ENCODE measurements around the gene ATP8A2.

ATP8A2 gene

DNA sequence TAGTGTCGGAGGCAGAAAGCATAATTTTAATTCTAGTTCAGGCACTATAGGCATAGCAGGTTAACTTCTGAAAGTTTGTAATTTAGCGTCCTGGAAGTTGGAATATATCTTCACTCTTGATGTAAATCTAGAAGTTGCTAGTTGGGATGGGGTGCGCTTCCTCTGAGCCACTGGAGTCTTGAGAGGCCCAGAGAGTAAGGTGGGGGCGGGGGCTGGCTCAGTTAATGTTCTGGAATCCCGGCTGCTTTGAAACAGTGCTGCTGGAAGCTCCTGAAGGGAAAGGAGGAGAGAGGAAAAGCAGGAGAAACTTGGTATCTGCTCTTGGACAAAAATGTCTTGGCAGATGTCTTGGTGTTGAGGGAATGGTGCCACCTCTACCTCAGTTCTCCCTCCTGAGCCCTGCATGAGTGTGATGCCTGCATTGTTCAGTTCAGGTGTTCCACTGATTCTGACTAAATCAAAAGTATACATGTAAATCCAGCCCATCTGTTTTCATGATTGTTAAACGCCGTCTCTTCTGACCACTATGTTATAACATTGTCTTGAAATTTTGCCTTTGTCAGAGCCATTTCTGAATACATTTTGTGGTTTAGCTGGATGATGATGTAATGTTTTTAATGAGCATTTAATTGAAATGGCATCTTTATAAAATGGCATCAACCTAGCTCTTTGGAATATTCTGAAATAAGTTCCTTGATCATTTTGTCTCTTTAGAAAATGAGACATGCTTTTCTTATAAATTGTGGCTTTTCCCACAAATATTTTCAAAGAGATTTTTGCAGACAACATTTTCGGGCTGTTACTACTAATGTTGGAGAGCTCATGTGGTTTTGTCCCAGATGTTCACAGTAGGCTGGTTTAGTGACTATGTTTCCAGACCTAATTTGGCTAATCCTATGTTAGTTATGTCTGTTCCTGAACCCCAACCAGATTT is 477.3 kb downstream of the ATP8A2 start:
- peak in 1 of 2 experiments; percentile 10 for DNase-seq (ENCODE audit: low read depth in 2 of 2)

DNA sequence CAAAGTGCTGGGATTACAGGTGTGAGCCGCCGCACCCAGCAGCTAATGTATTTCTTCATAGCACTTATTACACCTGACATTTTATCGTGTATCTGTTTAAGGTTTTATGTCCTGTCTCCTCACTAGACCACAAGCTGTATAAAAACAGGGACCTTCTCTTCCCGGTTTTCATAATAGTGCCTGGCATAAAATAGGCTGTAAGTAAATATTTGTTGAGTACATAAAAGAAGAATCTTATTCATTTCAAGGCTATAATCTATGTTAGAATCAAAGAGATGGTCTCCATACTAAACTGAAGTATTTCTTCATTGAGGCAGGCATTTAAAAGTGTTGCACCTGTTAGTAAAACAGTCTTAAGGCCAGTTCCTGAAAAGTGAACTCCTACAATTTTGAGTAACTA is 486.1 kb downstream of the ATP8A2 start:
- DNase-seq (ENCODE audit: low read depth in 2 of 2): no peak

DNA sequence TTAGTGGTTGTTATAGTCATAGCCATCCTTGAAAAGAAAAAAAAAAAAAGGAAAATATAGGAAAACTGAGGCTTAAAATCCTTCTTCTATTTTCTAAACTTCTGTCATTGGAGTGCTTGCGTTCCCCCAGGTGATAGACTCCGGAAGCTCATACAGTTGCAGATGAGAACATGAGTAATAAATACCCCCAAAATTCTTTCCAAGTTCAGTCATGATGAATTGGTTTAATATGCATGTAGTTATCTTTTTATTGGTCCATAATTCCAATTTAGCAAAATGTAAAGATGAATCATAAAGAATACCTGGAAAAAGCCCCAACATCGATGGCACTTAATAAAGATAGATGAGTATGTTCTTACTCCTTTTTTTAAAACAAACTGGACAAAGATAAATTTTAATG is 487.8 kb downstream of the ATP8A2 start:
- no peak for DNase-seq (ENCODE audit: low read depth in 2 of 2)

- DNase-seq (ENCODE audit: low read depth in 2 of 2): no peak
Observed at GRCh38 chr13:25860265-25860664, 488.5 kb downstream of the ATP8A2 start.

- DNase-seq (ENCODE audit: low read depth in 2 of 2): peak; percentile 20 to 25
Observed at GRCh38 chr13:25860862-25861261, 489.1 kb downstream of the ATP8A2 start.

GRCh38 chr13:25862156-25862555 is 490.4 kb downstream of the ATP8A2 start:
- no peak for DNase-seq (ENCODE audit: low read depth in 2 of 2)

DNA sequence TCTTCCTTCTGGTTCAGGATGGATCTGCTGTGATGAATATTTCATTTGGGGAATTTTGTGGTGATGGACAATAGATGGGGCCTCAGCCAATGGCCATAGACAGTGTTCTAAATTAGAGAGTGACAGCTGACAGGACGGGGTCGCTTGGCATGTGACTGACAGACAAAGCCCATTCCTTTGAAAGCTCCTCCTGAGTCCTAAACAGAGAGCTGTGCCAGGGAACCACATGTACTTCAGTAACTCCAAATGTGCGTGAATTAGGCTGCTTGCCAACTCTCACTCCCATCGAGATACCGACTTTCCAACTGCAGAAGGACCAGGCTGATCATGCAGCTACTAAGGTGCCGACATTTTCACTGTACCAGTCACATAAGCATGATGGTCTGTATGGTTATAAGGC is 492.3 kb downstream of the ATP8A2 start:
- DNase-seq (ENCODE audit: low read depth in 2 of 2): no peak

- no peak for DNase-seq (ENCODE audit: low read depth in 2 of 2)
Observed at GRCh38 chr13:25864936-25865335, 493.2 kb downstream of the ATP8A2 start.

DNA sequence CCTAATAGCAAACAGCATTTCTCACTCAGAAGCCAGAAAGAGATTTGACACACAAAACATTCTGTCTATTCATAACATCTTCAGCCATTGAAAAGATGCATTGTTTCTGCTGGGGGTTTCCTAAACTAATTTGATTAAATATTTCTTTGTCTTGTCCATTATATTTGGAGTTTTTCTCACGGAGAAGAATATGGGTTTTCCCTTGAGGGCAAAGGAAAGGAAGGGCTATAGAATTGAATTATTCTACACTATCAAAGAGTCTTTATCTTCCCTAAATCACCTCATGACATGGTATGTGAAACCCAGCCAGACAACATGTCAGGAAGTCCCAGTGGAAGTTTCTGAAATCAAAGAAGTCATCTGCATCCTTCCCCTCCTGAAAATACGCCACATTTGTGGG is 493.6 kb downstream of the ATP8A2 start:
- no peak for DNase-seq (ENCODE audit: low read depth in 2 of 2)

GRCh38 chr13:25867038-25867437 is 495.3 kb downstream of the ATP8A2 start:
- no peak for DNase-seq (ENCODE audit: low read depth in 2 of 2)

GRCh38 chr13:25868490-25868889 is 496.7 kb downstream of the ATP8A2 start:
- DNase-seq (ENCODE audit: low read depth in 2 of 2): no peak

DNA sequence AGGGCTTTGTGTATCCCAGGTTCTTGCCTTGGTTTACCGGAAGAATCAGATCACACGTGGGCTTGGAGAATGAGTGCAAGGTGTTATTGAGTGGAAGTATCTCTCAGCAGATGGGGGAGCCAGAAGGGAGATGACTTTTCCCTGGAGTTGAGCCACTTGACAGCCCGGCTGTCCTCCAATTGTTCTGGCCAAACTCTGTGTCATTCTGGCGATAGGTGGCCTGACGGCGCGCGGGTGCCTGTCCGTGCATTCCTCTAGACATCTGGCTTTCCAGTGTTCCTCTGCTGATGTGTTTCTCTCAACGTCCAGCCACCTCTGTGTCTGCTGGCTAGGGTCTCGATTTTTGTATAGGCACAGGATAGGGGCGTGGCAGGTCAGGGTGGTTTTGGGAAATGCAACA is 498.2 kb downstream of the ATP8A2 start:
- DNase-seq (ENCODE audit: low read depth in 2 of 2): no peak

GRCh38 chr13:25871389-25872125 is 499.8 kb downstream of the ATP8A2 start:
- DNase-seq (ENCODE audit: low read depth in 2 of 2): no peak

DNA sequence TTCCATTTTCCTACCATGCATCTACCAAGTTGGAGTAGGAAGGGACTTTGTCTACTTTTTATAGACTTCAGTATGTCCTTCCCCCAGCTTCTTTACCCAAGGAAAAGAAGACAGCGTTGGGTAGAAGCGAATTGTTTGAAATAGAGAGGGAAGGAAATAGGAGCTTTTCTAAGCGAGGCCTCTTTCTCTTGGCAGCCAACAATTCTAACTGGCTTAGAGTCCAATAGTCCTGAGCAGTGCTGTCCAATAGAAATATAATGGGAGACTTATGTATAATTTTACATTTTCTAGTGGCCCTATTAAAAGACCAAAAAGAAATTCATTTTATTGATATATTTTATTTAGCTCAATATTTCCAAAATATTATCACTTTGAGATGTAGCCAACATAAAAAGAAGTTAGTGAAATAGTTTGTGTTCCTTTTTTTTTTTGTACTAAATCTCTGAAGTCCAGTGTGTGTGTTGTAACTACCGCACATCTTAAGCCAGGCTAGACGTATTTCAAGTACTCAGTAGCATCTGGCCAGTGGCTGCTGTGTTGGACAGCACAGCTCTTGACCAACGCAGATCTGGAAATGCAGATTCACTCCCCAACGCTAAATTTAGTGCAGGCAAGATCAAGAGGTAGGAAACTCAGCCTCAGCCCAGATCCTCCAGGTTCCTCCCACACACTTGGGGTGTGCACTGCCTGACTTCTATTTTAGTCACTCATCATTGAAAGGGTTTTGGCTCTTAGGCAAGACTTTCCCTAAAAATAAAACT is 500.9 kb downstream of the ATP8A2 start:
- DNase-seq (ENCODE audit: low read depth in 2 of 2): no peak

- DNase-seq (ENCODE audit: low read depth in 2 of 2): no peak
Observed at GRCh38 chr13:25873242-25873612, 501.5 kb downstream of the ATP8A2 start.

- DNase-seq (ENCODE audit: low read depth in 2 of 2): no peak
Observed at GRCh38 chr13:25874064-25874737, 502.4 kb downstream of the ATP8A2 start.

GRCh38 chr13:25874907-25875306 is 503.1 kb downstream of the ATP8A2 start:
- no peak for DNase-seq (ENCODE audit: low read depth in 2 of 2)

- no peak for DNase-seq (ENCODE audit: low read depth in 2 of 2)
Observed at GRCh38 chr13:25876247-25876646, 504.5 kb downstream of the ATP8A2 start.

DNA sequence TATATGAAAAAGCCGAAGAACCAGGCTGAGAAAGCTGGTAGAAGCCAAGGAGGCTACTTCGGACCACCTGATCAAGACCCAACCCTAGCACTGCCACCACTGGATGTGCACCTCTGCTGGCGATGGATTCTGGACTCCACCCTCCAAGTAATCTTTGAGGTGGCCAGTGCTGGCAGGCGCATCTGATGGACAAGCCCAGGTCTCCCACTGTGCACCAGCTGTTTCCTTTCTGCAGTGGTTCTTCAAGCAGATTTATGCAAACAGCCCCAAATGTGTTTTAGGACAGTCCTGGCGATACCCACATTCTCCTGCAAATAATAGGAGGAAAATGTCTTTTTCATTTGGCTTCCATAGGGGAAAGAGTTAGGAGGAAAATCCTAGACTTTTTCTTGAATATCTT is 507.7 kb downstream of the ATP8A2 start:
- DNase-seq (ENCODE audit: low read depth in 2 of 2): no peak

DNA sequence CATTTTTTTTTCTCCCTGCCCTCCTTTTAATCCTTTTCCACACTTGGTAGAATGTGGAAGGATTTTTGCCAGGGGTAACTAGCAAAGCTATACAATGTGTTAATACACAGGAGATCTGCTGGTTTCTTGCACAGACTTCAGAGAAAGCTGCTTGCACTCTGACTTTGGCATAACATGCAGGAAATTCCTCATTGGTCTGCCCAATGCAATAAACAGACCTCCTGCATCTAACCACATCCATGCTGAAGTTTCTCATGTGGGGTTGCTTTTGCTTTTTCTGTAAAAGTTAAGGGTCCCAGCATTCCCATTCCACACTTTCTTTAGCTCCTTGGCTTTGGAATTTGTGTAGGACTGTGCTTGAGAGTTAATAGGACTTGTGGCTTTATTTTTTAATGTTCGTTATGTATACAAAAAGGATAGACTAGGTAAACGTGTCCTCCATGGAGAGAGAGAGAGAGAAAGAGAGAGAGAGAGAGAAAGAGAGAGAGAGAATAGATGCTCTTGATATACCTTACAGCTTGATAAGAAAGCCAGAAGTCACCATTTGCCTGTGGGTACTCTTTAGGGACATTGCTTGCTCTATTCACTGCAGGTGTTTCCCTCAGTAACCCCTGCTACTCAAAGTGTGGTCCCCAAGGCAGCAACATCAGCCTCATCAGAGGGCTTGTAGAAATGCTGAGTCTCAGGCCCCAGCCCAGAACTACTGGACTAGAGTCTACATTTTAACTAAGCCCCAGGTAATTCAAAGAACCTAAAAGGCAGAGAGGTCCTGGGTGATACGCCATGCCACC is 509.6 kb downstream of the ATP8A2 start:
- DNase-seq (ENCODE audit: low read depth in 2 of 2): no peak

DNA sequence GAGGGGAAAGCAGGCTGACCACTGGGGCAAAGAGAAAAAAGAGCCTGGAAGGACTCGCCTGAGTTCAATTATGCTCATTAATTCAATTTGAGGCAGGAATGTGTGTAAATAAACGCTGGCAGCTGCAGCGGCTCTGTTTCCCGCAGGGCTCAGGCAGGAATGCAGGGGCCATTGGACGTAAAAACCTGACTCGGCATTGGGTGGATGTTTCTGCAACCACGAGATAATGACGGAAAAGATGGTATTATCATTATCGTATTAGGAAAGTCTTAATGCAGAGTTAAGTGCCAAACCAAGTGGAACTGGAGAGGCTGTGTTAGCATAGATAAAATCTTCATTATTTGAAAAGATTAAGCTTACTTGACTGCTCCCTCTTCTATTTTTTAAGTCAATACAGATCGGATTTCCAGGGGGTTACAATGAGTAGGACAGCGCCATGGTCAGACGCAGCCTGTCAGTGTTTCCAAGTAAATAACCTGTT is 510.2 kb downstream of the ATP8A2 start:
- DNase-seq (ENCODE audit: low read depth in 2 of 2): no peak
